G401 (cell line): ENCODE measurements around the gene ZBTB9. TPM values are rescaled to one million over a fixed set of nuclear protein-coding genes. Genes with fewer than 3 reads are reported as not detected.
"Not testable (repeated sequence)": the region's sequence is repeated elsewhere in the genome, so short reads cannot be mapped to it uniquely, and the experiment has no call there.

Source experiments
- DNase-seq: peaks from one replicate; pipeline ENCODE4 v3.0.0-alpha.2; 2015; ENCODE audit warnings: low spot score
- in situ Hi-C: cut with HindIII; loops from 2 replicates; pipeline ENCODE4 v1.10.0; 2016; ENCODE audit warnings: low sequenced_read_pairs, mixed read lengths
- total RNA-seq: library from RNA; depleted of rRNA; stranded (reverse); fragments of >200 nt; shearing (Covaris generic); gene quantifications from 2 replicates; pipeline ENCODE4 v1.2.3, GENCODE V29; 2014

ZBTB9 gene
- total RNA-seq, 1 experiment from 2014 or later, result 25.1 TPM

DNA sequence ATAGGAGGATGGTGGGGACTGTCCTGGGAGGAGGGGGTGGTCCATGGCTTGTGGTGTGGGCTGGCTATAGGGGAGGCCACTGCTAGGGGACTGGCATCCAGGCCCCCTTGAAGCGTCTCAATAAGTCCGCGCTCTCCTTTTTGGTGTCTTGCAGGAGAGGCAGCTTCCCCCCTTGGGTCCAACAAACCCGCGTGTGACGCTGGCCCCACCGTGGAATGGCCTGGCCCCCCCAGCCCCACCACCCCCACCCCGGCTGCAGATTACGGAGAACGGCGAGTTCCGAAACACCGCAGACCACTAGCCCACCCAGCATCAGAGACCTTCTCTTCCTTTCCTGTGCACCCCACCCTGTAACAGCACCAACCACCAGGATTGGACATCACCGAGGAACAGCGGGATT is 2.8 kb upstream of the ZBTB9 start:
- no peak for DNase-seq
- in situ Hi-C loops, result no loop called here

DNA sequence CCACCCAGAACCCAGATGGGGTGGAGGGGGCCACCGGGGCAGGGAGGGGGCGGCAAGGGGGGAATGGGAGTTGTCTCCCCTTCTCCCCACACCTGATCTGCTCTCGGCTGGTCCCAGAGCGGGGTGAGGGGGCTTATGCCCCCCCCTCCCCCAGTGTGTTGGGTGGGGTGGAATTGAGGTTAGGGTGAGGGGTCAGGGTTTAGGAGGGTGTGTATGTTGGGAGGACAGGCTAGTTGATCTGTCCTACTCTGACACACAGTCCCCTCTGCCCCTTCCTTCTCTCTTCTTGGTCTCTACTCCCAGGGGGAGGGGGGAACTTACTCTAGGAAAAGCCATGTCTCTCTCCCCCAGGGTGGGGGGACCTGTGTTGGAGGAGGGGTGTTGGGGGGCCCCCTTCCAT is 1.9 kb upstream of the ZBTB9 start:
- no peak for DNase-seq
- in situ Hi-C loops, result no loop called here

DNA sequence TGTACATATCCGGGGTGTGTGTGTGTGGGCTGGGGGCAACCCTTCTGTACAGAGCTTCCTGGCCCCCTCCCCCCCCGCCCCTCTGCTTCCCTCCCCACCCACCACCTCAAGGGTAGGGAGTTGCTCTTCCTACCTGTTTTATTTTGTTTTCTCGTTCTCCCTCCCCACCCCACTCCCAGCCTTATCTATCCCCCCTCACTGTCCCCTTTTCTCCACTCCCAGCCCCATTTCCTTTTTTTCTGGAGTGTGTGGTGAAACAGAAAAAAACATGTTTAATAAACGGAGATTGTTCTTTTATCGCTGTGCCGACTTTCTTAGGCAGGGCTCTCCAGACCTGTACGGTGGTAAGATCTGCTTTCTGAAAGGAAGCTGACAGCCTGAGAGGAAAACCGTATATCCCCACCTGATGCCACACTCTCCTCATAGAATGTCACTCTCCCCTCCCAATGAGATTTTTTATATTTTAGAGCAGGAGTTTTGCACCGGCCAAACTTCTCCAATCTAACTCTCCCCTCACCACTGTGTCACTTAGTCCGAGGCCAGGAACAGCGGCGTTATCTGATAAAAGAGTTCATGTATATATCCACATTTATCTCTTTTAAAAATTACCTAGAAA is 875 bp upstream of the ZBTB9 start:
- DNase-seq, result peak; percentile 18
- in situ Hi-C loops, result no loop called here

DNA sequence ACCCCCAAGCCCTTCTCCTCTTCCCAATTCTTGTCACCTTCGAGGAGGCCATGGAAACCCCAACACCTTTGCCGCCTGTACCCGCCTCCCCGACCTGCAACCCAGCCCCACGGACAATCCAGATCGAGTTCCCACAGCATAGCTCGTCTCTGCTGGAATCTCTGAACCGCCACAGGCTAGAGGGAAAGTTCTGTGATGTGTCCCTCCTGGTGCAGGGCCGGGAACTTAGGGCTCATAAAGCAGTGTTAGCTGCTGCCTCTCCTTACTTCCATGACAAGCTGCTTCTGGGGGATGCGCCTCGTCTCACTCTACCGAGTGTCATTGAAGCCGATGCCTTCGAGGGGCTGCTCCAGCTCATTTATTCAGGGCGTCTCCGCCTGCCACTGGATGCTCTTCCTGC is 675 bp downstream of the ZBTB9 start:
- in situ Hi-C loops, result no loop called here
- DNase-seq, result no peak

DNA sequence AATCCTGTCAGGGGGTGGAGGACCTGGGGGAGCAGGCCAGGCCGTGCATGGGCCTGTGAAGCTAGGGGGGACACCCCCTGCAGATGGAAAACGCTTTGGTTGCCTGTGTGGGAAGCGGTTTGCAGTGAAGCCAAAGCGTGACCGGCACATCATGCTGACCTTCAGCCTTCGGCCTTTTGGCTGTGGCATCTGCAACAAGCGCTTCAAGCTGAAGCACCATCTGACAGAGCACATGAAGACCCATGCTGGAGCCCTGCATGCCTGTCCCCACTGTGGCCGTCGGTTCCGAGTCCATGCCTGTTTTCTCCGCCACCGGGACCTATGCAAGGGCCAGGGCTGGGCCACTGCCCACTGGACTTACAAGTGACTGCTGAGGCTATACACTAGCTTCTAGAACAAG is 1.8 kb downstream of the ZBTB9 start:
- in situ Hi-C loops, result no loop called here
- DNase-seq, result no peak

DNA sequence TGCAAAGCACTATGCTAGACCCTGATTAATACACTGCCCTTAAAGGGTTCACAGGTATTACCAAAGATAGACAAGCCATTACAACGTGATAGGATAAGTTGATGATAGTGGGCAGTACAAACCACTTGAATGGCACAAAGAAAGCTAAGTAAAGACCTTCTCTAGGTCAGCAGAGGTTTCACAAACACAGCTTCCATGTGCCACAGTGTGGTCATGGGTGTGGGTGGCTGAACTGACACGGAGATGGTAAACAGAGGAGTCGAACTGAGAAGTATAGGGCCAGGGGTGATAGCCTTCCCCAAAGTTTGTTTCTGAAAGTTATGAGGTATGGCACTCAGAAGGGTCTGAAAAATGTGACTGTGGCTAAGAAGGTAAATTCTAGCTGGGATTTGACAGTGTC is 4.3 kb downstream of the ZBTB9 start:
- in situ Hi-C loops, result no loop called here

DNA sequence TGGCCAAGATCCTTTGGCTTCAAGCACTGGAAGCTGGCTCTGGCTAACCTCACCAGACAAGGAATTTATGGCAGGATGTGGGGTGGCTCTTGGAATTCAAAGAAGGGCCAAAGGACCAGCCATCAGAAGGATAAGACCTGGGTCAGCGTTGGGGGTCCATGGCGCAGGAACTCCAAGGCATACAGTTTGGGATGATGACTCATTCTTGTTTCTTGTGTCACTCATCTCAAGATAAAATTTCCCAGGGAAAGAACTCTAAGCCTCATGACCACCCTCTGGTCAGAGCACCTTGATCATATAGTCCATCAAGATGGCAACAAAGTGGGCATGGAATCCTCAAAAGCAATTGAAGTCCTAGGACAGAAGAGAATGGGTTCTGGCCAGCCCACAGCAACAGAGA is 4.8 kb downstream of the ZBTB9 start:
- in situ Hi-C loops, result no loop called here
- DNase-seq, result no peak

More for the DNA sequence above, 4.3 kb downstream of the ZBTB9 start:
- DNase-seq, result no peak

DNA sequence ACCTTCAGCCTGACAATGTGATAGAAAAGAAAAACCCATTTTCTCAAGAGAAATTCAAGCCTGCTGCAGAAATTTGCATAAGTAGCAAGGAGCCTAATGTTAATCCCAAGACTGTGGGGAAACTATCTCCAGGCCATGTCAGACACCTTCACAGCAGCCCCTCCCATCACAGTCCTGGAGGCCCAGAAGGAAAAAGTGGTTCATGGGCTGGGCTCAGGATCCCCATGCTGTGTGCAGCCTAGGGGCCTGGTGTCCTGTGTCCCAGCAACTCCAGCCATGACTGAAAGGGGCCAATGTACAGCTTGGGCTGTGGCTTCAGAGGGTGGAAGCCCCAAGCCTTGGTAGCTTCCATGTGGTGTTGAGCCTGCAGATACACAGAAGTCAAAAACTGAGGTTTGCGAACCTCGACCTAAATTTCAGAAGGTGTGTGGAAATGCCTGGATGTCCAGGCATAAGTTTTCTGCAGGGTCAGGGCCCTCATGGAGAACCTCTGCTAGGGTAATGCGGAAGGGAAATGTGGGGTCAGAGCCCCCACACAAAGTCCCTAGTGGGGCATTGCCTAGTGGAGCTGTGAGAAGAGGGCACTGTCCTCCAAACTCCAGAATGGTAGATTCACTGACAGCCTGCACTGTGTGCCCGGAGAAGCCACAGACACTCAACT is 11.8 kb downstream of the ZBTB9 start:
- in situ Hi-C loops, result no loop called here
- DNase-seq, result no peak

DNA sequence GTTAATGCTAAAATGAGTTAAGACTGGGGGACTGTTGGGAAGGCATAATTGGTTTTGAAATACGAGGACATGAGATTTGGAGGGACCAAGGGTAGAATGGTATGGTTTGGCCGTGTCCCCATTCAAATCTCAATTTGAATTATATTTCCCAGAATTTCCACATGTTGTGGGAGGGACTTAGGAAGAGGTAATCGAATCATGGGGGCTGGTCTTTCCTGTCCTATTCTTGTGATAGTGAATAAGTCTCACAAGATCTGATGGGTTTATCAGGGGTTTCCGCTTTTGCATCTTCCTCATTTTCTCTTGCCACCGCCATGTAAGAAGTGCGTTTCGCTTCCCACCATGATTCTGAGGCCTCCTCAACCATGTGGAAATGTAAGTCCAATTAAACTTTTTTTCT is 12.7 kb downstream of the ZBTB9 start:
- in situ Hi-C loops, result no loop called here
- DNase-seq, result no peak

DNA sequence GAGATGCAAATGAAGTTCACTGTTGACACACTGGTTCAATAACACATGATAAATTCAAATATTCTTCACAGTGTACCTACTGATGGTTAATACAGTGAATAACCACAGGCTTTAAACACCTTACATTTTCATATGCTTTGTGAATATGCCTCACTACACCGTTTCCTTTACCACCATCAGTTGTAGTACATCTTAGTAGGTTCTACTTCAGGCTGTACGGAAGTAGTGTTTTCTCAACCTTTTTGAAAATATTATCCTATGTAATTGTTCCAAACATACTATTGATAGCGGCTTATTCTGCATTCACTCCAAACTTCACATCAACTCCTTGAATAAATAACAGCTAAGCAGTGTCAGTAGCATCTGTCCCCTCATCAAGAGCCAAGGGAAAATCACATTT is 15.3 kb downstream of the ZBTB9 start:
- no peak for DNase-seq
- in situ Hi-C loops, result no loop called here

DNA sequence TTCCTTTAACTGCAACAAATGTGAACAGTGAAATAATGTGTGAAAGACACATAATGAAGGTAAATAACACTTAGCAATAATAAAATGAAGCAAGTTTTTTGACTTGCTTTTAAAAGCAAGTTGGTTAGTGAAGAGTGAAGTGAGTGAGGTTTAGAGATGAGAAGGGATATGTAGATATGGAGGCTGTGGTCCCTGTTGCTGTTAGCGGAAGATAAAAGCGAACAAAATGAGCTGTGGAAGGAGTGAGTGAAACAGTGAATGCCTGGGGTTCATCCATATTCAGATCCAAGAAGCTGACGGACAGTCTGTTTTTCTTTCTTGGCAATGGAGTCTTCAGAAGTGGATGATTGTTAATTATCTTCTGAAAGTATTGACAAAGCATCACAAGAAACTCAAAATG is 23.5 kb downstream of the ZBTB9 start:
- in situ Hi-C loops, result no loop called here
- no peak for DNase-seq

DNA sequence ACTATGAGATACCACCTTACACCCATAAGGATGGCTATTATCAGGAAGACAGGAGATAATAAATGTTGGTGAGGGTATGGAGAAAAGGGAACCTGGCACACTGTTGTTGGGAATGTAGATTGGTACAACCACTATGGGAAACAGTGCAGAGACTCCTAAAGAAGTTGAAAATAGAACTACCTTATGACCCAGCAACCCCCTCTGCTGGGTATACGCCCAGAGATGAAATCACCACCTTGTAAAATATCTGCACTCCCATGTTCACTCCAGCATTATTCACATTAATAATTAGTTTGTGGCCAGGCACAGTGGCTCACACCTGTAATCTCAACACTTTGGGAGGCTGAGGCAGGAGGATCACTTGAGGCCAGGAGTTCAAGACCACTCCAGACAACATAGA is 26.8 kb downstream of the ZBTB9 start:
- in situ Hi-C loops, result no loop called here
- no peak for DNase-seq

DNA sequence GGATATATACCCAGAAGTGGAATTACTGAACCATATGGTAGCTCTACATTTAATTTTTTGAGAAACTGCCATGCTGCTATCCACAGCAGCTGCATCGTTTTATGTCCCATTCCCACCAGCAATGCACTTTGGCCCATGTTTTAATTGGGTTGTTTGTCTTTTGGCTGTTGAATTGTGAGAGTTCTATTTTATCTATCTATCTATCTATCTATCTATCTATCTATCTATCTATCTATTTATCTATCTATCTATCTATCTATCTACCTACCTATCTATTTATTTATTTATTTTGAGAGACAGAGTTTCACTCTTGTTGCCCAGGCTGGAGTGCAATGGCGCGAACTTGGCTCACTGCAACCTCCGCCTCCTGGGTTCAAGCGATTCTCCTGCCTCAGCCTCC is 28.2 kb downstream of the ZBTB9 start:
- DNase-seq, in situ Hi-C loops: not testable (repeated sequence)

DNA sequence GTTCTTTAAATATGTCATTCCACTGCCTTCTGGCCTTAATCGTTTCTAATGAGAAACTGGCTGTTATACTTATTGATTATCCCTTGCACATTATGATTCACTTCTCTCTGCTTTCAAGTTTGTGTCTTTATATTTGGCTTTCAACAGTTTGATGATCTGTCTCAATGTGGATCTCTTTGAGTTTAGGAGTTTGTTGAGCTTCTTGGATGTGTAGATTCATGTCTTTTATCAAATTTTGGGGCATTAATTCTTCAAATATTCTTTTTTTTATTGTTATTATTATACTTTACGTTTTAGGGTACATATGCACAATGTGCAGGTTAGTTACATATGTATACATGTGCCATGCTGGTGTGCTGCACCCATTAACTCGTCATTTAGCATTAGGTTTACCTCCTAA is 29.3 kb downstream of the ZBTB9 start:
- in situ Hi-C loops, result no loop called here
- no peak for DNase-seq

DNA sequence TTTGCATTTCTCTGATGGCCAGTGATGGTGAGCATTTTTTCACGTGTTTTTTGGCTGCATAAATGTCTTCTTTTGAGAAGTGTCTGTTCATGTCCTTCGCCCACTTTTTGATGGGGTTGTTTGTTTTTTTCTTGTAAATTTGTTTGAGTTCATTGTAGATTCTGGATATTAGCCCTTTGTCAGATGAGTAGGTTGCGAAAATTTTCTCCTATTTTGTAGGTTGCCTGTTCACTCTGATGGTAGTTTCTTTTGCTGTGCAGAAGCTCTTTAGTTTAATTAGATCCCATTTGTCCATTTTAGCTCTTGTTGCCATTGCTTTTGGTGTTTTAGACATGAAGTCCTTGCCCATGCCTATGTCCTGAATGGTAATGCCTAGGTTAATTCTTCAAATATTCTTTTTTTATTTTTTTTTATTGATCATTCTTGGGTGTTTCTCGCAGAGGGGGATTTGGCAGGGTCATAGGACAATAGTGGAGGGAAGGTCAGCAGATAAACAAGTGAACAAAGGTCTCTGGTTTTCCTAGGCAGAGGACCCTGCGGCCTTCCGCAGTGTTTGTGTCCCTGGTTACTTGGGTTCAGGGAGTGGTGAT is 30.4 kb downstream of the ZBTB9 start:
- in situ Hi-C loops, DNase-seq: not testable (repeated sequence)

DNA sequence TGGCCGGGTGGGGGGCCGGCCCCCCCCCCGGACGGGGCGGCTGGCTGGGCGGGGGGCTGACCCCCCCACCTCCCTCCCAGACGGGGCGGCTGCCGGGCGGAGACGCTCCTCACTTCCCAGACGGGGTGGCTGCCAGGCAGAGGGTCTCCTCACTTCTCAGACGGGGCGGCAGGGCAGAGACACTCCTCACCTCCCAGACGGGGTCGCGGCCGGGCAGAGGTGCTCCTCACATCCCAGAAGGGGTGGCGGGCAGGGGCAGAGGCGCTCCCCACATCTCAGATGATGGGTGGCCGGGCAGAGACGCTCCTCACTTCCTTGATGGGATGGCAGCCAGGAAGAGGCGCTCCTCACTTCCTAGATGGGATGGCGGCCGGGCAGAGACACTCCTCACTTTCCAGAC is 31.3 kb downstream of the ZBTB9 start:
- in situ Hi-C loops, DNase-seq: not testable (repeated sequence)

DNA sequence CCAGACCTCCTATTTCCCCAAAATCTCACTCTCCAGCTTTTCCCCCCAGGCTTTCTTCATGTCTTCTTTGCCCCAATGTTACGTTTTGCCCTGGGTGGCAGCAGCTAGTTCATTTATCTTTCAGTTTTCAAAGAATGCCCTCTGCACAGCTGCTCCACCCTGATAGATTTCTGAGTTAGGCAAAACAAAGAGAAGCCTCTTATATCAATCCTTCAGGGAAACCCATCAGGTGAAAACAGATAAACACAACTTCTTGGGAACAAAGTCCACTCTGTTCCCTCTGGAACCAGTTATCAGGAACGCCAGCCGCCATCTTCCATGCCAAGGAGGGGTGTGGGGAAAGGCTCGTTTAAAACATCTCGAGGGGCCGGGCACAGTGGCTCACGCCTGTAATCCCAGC is 34.0 kb downstream of the ZBTB9 start:
- no peak for DNase-seq
- in situ Hi-C loops, result no loop called here

DNA sequence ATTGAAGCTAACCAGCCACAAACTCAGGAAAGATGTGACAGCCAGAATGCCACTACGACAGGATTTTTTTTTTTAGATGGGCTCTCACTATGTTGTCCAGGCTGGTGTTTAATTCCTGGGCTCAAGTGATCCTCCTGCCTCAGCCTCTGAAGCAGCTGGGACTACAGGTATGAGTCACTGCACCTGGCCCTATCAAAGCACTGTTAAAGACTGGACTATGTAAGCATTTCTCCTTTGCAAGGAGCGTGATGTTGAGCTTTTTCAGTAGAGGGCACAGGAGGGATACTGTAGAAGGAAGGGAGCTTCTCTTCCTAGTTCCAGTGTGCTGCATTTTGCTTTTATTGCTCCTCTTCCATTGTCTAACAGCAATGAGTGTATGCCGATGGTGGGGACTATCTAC is 35.8 kb downstream of the ZBTB9 start:
- in situ Hi-C loops, result no loop called here
- DNase-seq, result peak; percentile 18

DNA sequence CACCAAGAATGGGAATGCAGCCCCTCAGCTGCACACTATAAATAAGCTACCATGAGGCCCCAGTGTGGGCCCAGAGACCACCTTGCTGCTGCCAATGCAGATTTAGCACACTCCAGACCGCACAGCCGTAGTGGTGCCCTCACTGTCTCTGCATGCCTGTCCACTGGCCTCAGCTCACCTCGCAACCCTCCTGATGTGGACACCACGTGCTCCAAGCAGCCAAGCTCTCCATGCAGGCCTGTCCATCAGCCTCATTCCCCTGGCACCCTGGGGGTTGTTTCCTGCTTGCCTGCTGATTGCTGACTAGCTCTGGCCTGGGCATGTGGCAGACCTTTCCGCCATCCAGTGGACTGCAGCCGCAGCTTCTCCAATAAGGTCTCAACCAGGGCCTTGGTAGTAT is 36.2 kb downstream of the ZBTB9 start:
- DNase-seq, result no peak
- in situ Hi-C loops, result no loop called here

DNA sequence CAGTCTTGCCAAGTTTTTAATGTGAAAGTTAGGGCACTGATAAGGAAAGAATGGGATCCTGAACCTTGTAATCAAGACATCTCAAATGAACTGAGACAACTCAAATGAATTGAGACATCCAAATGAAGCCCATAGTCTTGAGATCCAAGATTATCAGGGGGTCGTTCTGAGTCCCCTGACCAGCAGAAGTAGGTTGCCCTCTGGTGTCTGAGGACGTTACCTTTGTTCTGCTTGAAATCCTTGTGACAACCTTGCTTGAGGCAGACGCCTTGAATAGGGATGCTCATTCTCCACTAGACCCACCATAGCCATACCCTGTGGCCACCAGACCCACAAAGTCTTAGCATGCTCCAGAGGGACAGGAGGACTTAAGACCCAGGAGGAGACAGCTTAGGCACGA is 37.7 kb downstream of the ZBTB9 start:
- in situ Hi-C loops, result no loop called here
- no peak for DNase-seq

DNA sequence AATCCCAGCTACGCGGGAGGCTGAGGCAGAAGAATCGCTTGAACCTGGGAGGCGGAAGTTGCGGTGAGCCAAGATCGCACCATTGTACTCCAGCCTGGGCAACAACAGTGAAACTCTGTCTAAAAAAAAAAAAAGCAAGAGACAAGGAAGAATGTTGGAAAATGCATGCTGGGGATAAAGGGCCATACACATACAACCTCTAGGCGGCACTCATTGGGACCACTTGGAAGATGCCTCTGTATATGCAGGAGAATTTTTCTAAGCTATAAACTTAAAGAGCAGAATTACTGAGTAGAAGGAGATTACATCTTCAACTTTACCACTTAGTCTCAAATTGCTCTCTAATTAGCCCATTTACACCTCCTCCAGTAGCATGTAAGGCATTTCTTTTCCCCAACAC is 42.8 kb downstream of the ZBTB9 start:
- no peak for DNase-seq
- in situ Hi-C loops, result no loop called here
